IMR-90 (cell line): Measurements from ENCODE around the gene MAGI1. TPM values are rescaled to one million over a fixed set of nuclear protein-coding genes. Genes with fewer than 3 reads are reported as not detected.

Experiments used
- ATAC-seq: fragments of 200-7000 bp; cut with Tn5 transposase; 2 replicates; pipeline ENCODE4 v1.9.1; 2020; ENCODE audit warnings: low read depth, mild to moderate bottlenecking, moderate library complexity
- BruUV-seq: library from RNA; stranded (reverse); fragments of 400-500 nt; replicated peaks from 2 replicates; lab custom pipeline; 2021; lab: Mats Ljungman, UMichigan
- CTCF ChIA-PET: fragments of 300-600 bp; formaldehyde crosslinking; extraction: SDS; loops from one replicate; lab custom pipeline; 2021; ENCODE audit warnings: antibody characterized with exemption; lab: Yijun Ruan, JAX
- POLR2A ChIA-PET: fragments of 300-600 bp; sonication (Branson Sonifier 250); formaldehyde crosslinking; loops from one replicate; lab custom pipeline; 2022; ENCODE audit warnings: antibody characterized with exemption; ENCODE audit not compliant: unreplicated experiment; lab: Charles Lee
- DNase-seq: peaks from one replicate; pipeline ENCODE4 v3.0.0; 2013
- H2AFZ ChIP-seq: replicated peaks from 2 replicates; pipeline ENCODE3; 2013; ENCODE audit warnings: low read length, mild to moderate bottlenecking; ENCODE audit not compliant: poor library complexity
- H2AK5ac ChIP-seq: 2 replicates; pipeline ENCODE4 v1.6.1; 2013; ENCODE audit warnings: low read depth, low read length, inconsistent platforms
- H2AK9ac ChIP-seq: replicated peaks from 2 replicates; pipeline ENCODE3; 2013; ENCODE audit warnings: mild to moderate bottlenecking, low read depth, low read length, moderate library complexity; ENCODE audit not compliant: poor library complexity
- H2BK120ac ChIP-seq: 2 replicates; pipeline ENCODE4 v1.6.1; 2013; ENCODE audit warnings: low read depth, low read length, inconsistent platforms
- H2BK15ac ChIP-seq: 3 replicates; pipeline ENCODE4 v1.6.1; 2013; ENCODE audit warnings: low read depth, low read length, inconsistent platforms
- H2BK20ac ChIP-seq: 2 replicates; pipeline ENCODE4 v1.6.1; 2013; ENCODE audit warnings: low read depth, mild to moderate bottlenecking, inconsistent platforms, low read length, moderate library complexity
- H2BK5ac ChIP-seq: 2 replicates; pipeline ENCODE4 v1.6.1; 2013; ENCODE audit warnings: mild to moderate bottlenecking, low read depth, low read length, inconsistent platforms; ENCODE audit not compliant: poor library complexity, severe bottlenecking
- H3K14ac ChIP-seq: replicated peaks from 2 replicates; pipeline ENCODE4 v1.6.1; 2013; ENCODE audit warnings: low read depth, low read length, inconsistent platforms
- H3K18ac ChIP-seq: 2 replicates; pipeline ENCODE4 v1.6.1; 2013; ENCODE audit warnings: low read depth, low read length, control low read depth
- H3K23ac ChIP-seq: 2 replicates; pipeline ENCODE4 v1.6.1; 2013; ENCODE audit warnings: low read depth, low read length, inconsistent platforms
- H3K27ac ChIP-seq: 2 replicates; pipeline ENCODE4 v1.5.1; 2013; ENCODE audit warnings: mild to moderate bottlenecking, control low read depth, low read length; ENCODE audit not compliant: insufficient read depth
- H3K27me3 ChIP-seq: 2 replicates; pipeline ENCODE4 v1.6.1; 2013; ENCODE audit warnings: low read length; ENCODE audit not compliant: control insufficient read depth, insufficient read depth
- H3K36me3 ChIP-seq: 2 replicates; pipeline ENCODE4 v1.6.1; 2013; ENCODE audit warnings: low read length, mixed read lengths; ENCODE audit not compliant: control insufficient read depth, insufficient read depth
- H3K4ac ChIP-seq: 2 replicates; pipeline ENCODE4 v1.6.1; 2013; ENCODE audit warnings: low read depth, low read length, inconsistent platforms
- H3K4me1 ChIP-seq: 2 replicates; pipeline ENCODE4 v1.6.1; 2013; ENCODE audit warnings: low read length, mixed read lengths; ENCODE audit not compliant: control insufficient read depth, insufficient read depth
- H3K4me2 ChIP-seq: 2 replicates; pipeline ENCODE4 v1.6.1; 2013; ENCODE audit warnings: low read depth, mild to moderate bottlenecking, control low read depth, low read length, moderate library complexity
- H3K4me3 ChIP-seq: 2 replicates; pipeline ENCODE4 v1.5.1; 2013; ENCODE audit warnings: low read depth, mild to moderate bottlenecking, control low read depth, low read length, moderate library complexity; ENCODE audit not compliant: insufficient read depth
- H3K56ac ChIP-seq: 2 replicates; pipeline ENCODE4 v1.6.1; 2013; ENCODE audit warnings: low read length, inconsistent platforms; ENCODE audit not compliant: insufficient read depth; ENCODE audit errors: extremely low read depth
- H3K79me1 ChIP-seq, 2 experiments: 2 replicates each; pipeline ENCODE4 v1.6.1; 2013; ENCODE audit warnings: low read length in 2 of 2, inconsistent platforms in 1 of 2, low read depth in 1 of 2
- H3K9ac ChIP-seq: 2 replicates; pipeline ENCODE4 v1.6.1; 2013; ENCODE audit warnings: low read depth, low read length, control low read depth
- H3K9me1 ChIP-seq: 2 replicates; pipeline ENCODE4 v1.6.1; 2013; ENCODE audit warnings: low read length, inconsistent platforms; ENCODE audit not compliant: insufficient read depth
- H3K9me3 ChIP-seq: 2 replicates; pipeline ENCODE4 v1.6.1; 2013; ENCODE audit warnings: low read length; ENCODE audit not compliant: control insufficient read depth, insufficient read depth
- H4K20me1 ChIP-seq: 2 replicates; pipeline ENCODE4 v1.6.1; 2013; ENCODE audit warnings: low read length, inconsistent platforms; ENCODE audit not compliant: insufficient read depth
- H4K5ac ChIP-seq: 2 replicates; pipeline ENCODE4 v1.6.1; 2013; ENCODE audit warnings: mild to moderate bottlenecking, low read depth, low read length, control low read depth
- H4K8ac ChIP-seq, 2 experiments: 2 replicates each; pipeline ENCODE4 v1.6.1; 2013; ENCODE audit warnings: low read depth in 2 of 2, low read length in 2 of 2, control low read depth in 1 of 2, inconsistent platforms in 1 of 2
- H4K91ac ChIP-seq: 2 replicates; pipeline ENCODE4 v1.6.1; 2013; ENCODE audit warnings: low read depth, low read length, inconsistent platforms; ENCODE audit not compliant: insufficient read depth
- BHLHE40 ChIP-seq: fragments of 150-350 bp; IDR thresholded peaks from 2 replicates; pipeline ENCODE4 v1.6.1; 2016; ENCODE audit warnings: mild to moderate bottlenecking, low read depth, low read length
- FOS ChIP-seq: fragments of 150-350 bp; IDR thresholded peaks from 2 replicates; pipeline ENCODE4 v1.6.1; 2016; ENCODE audit warnings: low read depth, low read length
- MAFK ChIP-seq: IDR thresholded peaks from 2 replicates; pipeline ENCODE4 v1.6.1; 2012; ENCODE audit warnings: low read depth, low read length, improper control_type of control experiment
- RAD21 ChIP-seq: IDR thresholded peaks from 2 replicates; pipeline ENCODE4 v1.6.1; 2012; ENCODE audit warnings: low read length, improper control_type of control experiment
- USF2 ChIP-seq: fragments of 150-350 bp; IDR thresholded peaks from 2 replicates; pipeline ENCODE4 v1.6.1; 2017; ENCODE audit warnings: mild to moderate bottlenecking, antibody characterized with exemption, low read length, low read depth
- WGBS, 2 experiments: methylation state at CpG; one replicate each; pipeline versions ENCODE4 v1.1.5 to v1.1.7; 2013; ENCODE audit warnings: missing lambda C conversion rate in 2 of 2; ENCODE audit not compliant: insufficient read length in 1 of 2; ENCODE audit errors: extremely low coverage in 2 of 2; 5-methylcytosine and 5-hydroxymethylcytosine counted together
- dilution Hi-C: fragments of 300-500 bp; cut with HindIII; formaldehyde crosslinking; loops from one replicate; pipeline ENCODE4 v1.14.3; 2018; ENCODE audit warnings: low sequenced_read_pairs; ENCODE audit not compliant: unreplicated experiment
- in situ Hi-C: fragments of 300-500 bp; cut with MboI; formaldehyde crosslinking; loops from 3 replicates; pipeline ENCODE4 v1.14.3; 2019; ENCODE audit warnings: low sequenced_read_pairs, inconsistent platforms, mixed read lengths
- intact Hi-C: fragments of 100-400 bp; cut with micrococcal nuclease; formaldehyde crosslinking; loops from 2 replicates; pipeline ENCODE4 v1.10.0; 2022
- polyA plus RNA-seq, 3 experiments: library from polyadenylated mRNA; depleted of rRNA; stranded (reverse); fragments of >200 nt; gene quantifications; 2 replicates each; pipeline ENCODE4 v1.2.3, GENCODE V29; 2012; ENCODE audit warnings: low replicate concordance in 1 of 3
- total RNA-seq: library from RNA; depleted of rRNA; stranded (reverse); fragments of >200 nt; gene quantifications from 2 replicates; pipeline ENCODE4 v1.2.3, GENCODE V29; 2012

Gene MAGI1
- total and polyA plus RNA-seq, 2 of the 4 experiments (the other 2 are of a cell fraction) = 14.5 to 24.2 TPM

- 74% methylated on average over 3 of the region's 5 CpGs; no CpG with 5 or more reads in 1 of the 2 experiments for WGBS, 2 experiments
- dilution Hi-C loops = no loop called here
- no TSS peak for BruUV-seq
Observed at GRCh38 chr3:65861718-65862117, 177.0 kb downstream of the MAGI1 start.

More at GRCh38 chr3:65861718-65862117, 177.0 kb downstream of the MAGI1 start:
- H3K27ac ChIP-seq = no peak overlapping the region
- no peak for TF ChIP-seq BHLHE40
- TF ChIP-seq FOS = no peak
- no peak for TF ChIP-seq RAD21
- TF ChIP-seq USF2 = no peak
- TF ChIP-seq MAFK = no peak
- no peaks in the 10 kb centered on the region; the same call in 1 of the 2 replicates for H3K9me3 ChIP-seq
- H4K20me1 ChIP-seq = peaks cover 8% of the 10 kb centered on the region; the same call in 1 of the 2 replicates
- H3K18ac ChIP-seq = no peak overlapping the region
- no peak overlapping the region for H3K4me3 ChIP-seq
- no peak overlapping the region for H3K9ac ChIP-seq
- no peak overlapping the region for H4K91ac ChIP-seq
- H3K9me1 ChIP-seq = 0 out of 2 replicates have a peak, but pooled peaks cover 2% of the 10 kb centered on the region
- H3K4me2 ChIP-seq = no peak overlapping the region
- ATAC-seq (no peak), DNase-seq (no peak)
- no peak overlapping the region for H3K4ac ChIP-seq
- CTCF ChIA-PET = interaction anchor here (0.6 kb wide), 1 partner anchor 269 kb away, joined by 3 read pairs; no protein-coding TSS in a partner anchor
- no peaks in the 10 kb centered on the region for H3K36me3 ChIP-seq
- no peak overlapping the region for H2AK9ac ChIP-seq
- no peaks in the 10 kb centered on the region for H3K27me3 ChIP-seq
- no peak overlapping the region for H3K14ac ChIP-seq
- no peak overlapping the region for H2AK5ac ChIP-seq
- no peak overlapping the region for H2AFZ ChIP-seq
- H2BK20ac ChIP-seq = no peak overlapping the region
- no peak overlapping the region for H2BK15ac ChIP-seq
- peaks cover 26 to 41% of the 10 kb centered on the region in 2 experiments for H3K79me1 ChIP-seq
- H4K8ac ChIP-seq = no peak overlapping the region
- no peak overlapping the region for H2BK120ac ChIP-seq
- in situ Hi-C loops (no loop called here), intact Hi-C loops (no loop called here)
- no peak overlapping the region for H2BK5ac ChIP-seq
- no peaks in the 10 kb centered on the region for H3K4me1 ChIP-seq
- H3K23ac ChIP-seq = no peak overlapping the region
- POLR2A ChIA-PET = no interaction called here
- no peak overlapping the region for H4K5ac ChIP-seq
- no peak overlapping the region for H3K56ac ChIP-seq
